Aorta (tissue), 5 donors: ENCODE measurements around the gene CTNNBL1. TPM values are rescaled to one million over a fixed set of nuclear protein-coding genes. Genes with fewer than 3 reads are reported as not detected.

Source experiments
- ATAC-seq: fragments of 200-7000 bp; cut with Tn5 transposase; one replicate; pipeline ENCODE4 v1.9.1; 2022; ENCODE audit warnings: moderate library complexity; ENCODE audit not compliant: low FRiP score
- DNase-seq, 2 donors: peaks; one replicate each; pipeline ENCODE4 v3.0.0-alpha.2; 2020
- H3K27ac ChIP-seq, 2 donors: one replicate each; pipeline ENCODE4 v1.5.1; 2013; ENCODE audit warnings: low read length in 2 of 2, mild to moderate bottlenecking in 2 of 2, moderate library complexity in 2 of 2, control low read depth in 1 of 2, inconsistent platforms in 1 of 2, low read depth in 1 of 2
- H3K27me3 ChIP-seq, 2 donors: one replicate each; pipeline ENCODE4 v1.6.1; 2013; ENCODE audit warnings: control low read depth in 1 of 2, low read length in 1 of 2, mild to moderate bottlenecking in 1 of 2, moderate library complexity in 1 of 2; ENCODE audit not compliant: insufficient read depth in 2 of 2, control insufficient read depth in 1 of 2
- H3K36me3 ChIP-seq, 2 donors: one replicate each; pipeline ENCODE4 v1.6.1; 2013; ENCODE audit warnings: control low read depth in 1 of 2, low read length in 1 of 2, mild to moderate bottlenecking in 1 of 2; ENCODE audit not compliant: insufficient read depth in 2 of 2, control insufficient read depth in 1 of 2
- H3K4me1 ChIP-seq, 2 donors: one replicate each; pipeline ENCODE4 v1.6.1; 2013; ENCODE audit warnings: low read length in 2 of 2, control low read depth in 1 of 2, mild to moderate bottlenecking in 1 of 2, moderate library complexity in 1 of 2; ENCODE audit not compliant: insufficient read depth in 2 of 2, control insufficient read depth in 1 of 2
- H3K4me3 ChIP-seq, 2 donors: one replicate each; pipeline ENCODE4 v1.5.1; 2013; ENCODE audit warnings: low read length in 2 of 2, control low read depth in 1 of 2, mild to moderate bottlenecking in 1 of 2
- H3K9me3 ChIP-seq: one replicate; pipeline ENCODE4 v1.6.1; 2013; ENCODE audit warnings: mild to moderate bottlenecking, low read length; ENCODE audit not compliant: control insufficient read depth
- WGBS, 2 donors: extraction: QIAGEN DNeasy Blood & Tissue Kit; methylation state at CpG; one replicate each; pipeline ENCODE4 v1.1.7; 2013; 5-methylcytosine and 5-hydroxymethylcytosine counted together
- intact Hi-C, 2 donors: fragments of 100-400 bp; cut with DNase I; formaldehyde crosslinking; loops; one replicate each; pipeline versions ENCODE4 v1.14.2 to v1.15.0; 2022
- polyA plus RNA-seq, 2 donors: library from polyadenylated mRNA; stranded (reverse); fragments of 200-250 nt; gene quantifications; one replicate each; pipeline ENCODE4 v1.2.3, GENCODE V29; 2013
- total RNA-seq, 2 donors: library from RNA; stranded (reverse); fragmentation: NEBNext Ultra II Directional; extraction: Animal tissue kit (Norgen Biotek cat#: 25700); gene quantifications; one replicate each; pipeline ENCODE4 v1.2.1, GENCODE V29; 2021
- donor health status: healthy with polysubstance abuse.
- donor health status: Bipolar disorder and iron deficiency.
- donor health status: DM: no; HTN: no; CAD: no.
- donor health status: DM: no; HTN: no; CAD: no.
- donor health status: DM: yes; HTN: yes; CAD: no.

The CTNNBL1 gene
- total and polyA plus RNA-seq, 4 donors = 42.9 to 71.2 (median 54.4) TPM

DNA sequence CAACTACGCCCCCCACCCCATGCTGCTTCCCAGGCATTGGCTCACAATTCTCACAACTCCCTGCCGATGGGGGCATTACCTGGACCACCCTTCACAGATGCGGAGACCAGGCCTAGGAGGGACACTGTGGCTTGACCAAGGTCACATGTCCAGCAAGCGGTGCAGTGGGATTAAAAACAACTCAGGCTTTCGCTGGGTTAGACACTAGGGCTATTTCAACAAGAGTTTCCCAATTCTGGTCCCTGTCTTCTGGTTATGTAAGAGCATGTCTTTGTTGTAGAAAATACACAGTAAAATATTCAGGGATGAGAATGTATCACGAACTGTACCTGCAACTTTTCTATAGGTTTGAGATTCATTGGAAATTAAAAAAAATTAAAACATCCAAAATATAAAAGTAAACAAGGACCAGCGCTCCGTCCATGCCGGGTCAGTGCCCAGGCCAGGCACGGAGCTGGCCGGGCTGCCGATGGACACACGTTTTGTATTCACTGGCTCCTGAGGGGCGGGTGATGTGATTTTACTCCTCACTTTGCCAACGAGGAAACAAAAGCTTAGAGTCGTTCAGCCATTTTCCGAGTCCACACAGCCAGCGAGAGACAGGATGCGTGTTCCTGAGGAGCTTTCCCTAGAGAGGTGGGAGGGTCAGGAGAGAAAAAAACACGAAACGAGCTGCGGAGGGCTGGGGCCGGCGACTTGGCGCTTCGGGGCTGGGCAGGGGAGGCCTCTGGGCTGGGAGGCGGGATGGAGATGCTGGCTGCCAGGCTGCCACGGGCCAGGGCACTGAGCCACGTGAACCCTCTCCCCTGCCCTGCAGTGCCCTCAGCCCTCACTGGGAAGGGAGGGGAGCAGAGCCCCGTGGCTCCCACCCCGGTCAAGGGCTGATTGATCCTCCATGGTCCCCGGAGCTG lies 192.0 kb downstream of the CTNNBL1 start:
- Histone ChIP-seq H3K9me3 (no peaks in the 10 kb centered on the region), H3K27me3 (no peaks in the 10 kb centered on the region), H3K27ac (no peak overlapping the region), H3K4me1 (no peaks in the 10 kb centered on the region), H3K4me3 (no peak overlapping the region), H3K36me3 (no peaks in the 10 kb centered on the region)
- intact Hi-C loops = no loop called here
- no peak for ATAC-seq
- no peak for DNase-seq
- WGBS, 2 donors = 27 to 34% methylated on average over 31 to 32 of the region's 32 CpGs

DNA sequence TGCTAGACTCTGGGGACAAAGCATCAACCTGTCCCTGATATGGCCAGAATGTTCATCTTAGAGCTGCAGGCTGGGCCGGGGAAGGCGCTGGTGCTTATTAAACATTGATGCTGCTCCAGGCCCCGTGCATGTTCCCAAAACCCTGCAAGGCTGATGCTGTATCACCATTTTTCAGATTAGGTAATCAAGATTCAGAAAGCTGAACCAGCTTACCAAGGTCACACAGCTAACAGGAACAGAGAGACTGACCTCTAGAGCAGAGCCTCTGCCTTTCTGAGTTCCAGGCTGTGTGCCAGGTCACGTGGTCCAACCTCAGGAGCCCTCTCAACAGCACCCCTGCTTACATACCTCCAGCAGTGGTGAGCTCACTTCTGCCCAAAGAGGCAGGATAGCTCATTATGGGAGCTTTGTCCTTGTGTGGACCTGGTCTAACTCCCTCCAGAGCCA lies 193.0 kb downstream of the CTNNBL1 start:
- intact Hi-C loops = no loop called here
- no peaks in the 10 kb centered on the region for H3K9me3 ChIP-seq
- WGBS, 2 donors = 76 to 78% methylated on average over 4 of the region's 4 CpGs
- no peaks in the 10 kb centered on the region for H3K4me1 ChIP-seq
- H3K36me3 ChIP-seq = no peaks in the 10 kb centered on the region
- H3K27me3 ChIP-seq = no peaks in the 10 kb centered on the region
- DNase-seq (no peak), ATAC-seq (no peak)
- H3K4me3 ChIP-seq = no peak overlapping the region
- no peak overlapping the region for H3K27ac ChIP-seq

DNA sequence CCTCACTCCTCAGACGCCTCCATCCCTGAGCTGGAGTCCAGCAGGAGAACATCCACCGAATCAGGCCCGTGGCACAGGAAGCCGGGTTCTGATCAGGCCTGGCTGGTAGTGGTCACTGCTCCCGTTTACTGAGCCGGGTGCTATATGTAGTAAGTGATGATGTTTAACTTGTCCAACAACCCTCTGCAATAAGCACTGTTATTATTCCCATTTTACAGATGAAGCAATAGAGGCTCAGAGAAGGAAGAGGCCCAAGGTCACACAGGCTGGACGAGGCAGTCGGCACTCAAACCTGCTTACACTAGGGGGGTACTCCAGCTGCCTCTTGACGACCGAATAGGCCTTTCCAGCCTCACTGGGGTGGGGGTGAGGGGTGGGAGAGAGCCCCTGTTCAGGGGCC lies 194.8 kb downstream of the CTNNBL1 start:
- no peaks in the 10 kb centered on the region for H3K27me3 ChIP-seq
- H3K27ac ChIP-seq = no peak overlapping the region
- intact Hi-C loops = no loop called here
- no peaks in the 10 kb centered on the region for H3K36me3 ChIP-seq
- no peak overlapping the region for H3K4me3 ChIP-seq
- 91 to 93% methylated on average over 10 of the region's 10 CpGs for WGBS, 2 donors
- no peaks in the 10 kb centered on the region for H3K9me3 ChIP-seq
- DNase-seq (no peak), ATAC-seq (no peak)
- no peaks in the 10 kb centered on the region for H3K4me1 ChIP-seq

DNA sequence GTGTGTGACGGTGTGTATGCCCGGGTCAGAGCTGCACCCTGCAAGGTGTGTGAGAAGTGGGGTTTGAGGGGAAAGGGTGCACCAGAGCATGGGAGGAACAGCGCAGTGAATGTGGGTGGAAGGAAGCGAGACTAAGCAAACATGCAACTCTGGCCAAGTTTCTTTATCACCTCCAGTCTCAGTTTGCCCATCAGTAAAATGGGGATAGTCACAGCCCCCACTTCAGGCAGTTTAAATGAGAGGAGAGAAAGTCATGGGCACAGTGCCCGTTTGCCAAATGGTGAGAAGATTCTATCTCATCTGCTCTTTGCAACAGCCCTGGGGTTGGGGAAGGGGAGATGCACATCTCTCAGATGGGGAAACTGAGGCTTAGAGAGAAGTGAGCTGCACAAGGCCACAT lies 196.3 kb downstream of the CTNNBL1 start:
- H3K36me3 ChIP-seq = no peaks in the 10 kb centered on the region
- H3K9me3 ChIP-seq = no peaks in the 10 kb centered on the region
- intact Hi-C loops = no loop called here
- H3K27me3 ChIP-seq = no peaks in the 10 kb centered on the region
- H3K27ac ChIP-seq = no peak overlapping the region
- ATAC-seq = no peak
- H3K4me3 ChIP-seq = no peak overlapping the region
- DNase-seq = no peak
- 83 to 92% methylated on average over 5 of the region's 5 CpGs for WGBS, 2 donors
- no peaks in the 10 kb centered on the region for H3K4me1 ChIP-seq

DNA sequence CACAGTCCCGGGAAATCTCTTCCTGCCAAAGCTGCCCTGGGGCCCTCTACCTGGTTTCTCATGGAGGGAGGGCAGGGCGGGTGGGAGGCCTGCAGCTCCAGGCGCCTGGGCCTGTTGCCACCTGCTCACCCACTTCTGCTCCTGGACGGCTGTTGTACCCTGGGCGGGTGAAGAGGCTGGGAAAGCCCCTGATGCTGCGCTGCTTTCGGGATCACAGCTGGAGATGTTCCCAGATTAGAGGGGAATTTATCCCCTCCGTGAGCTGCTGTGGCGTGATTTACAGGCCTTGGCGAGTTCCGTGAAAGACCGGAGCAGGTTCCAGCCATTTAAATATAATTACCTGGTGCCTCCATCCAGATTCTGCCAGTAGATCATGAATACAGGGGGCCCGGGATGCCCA lies 196.8 kb downstream of the CTNNBL1 start:
- no peaks in the 10 kb centered on the region for H3K27me3 ChIP-seq
- no peaks in the 10 kb centered on the region for H3K4me1 ChIP-seq
- no peak overlapping the region for H3K27ac ChIP-seq
- WGBS, 2 donors = 85 to 89% methylated on average over 13 of the region's 13 CpGs
- H3K36me3 ChIP-seq = no peaks in the 10 kb centered on the region
- no peak for ATAC-seq
- no peaks in the 10 kb centered on the region for H3K9me3 ChIP-seq
- intact Hi-C loops = no loop called here
- no peak overlapping the region for H3K4me3 ChIP-seq
- DNase-seq = no peak

DNA sequence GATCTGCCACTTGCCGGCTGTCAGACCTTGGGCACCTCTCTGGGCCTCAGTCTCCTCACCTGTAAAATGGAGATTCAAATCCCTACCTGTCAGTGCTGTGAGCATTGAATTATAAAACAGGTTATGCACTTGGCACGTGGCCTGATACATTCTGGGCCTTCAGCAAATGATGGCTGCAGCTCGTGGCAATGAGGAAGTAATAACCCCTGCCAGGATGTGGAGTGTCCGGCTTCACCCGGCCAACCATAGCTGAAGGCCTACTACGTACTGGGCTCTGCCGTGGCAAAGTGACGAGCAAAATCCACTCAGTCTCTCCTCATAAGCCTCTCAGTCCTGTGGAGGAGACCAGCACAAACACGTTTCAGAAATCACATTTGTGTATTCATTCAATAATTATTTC lies 198.2 kb downstream of the CTNNBL1 start:
- intact Hi-C loops = no loop called here
- Histone ChIP-seq H3K9me3 (no peaks in the 10 kb centered on the region), H3K27me3 (no peaks in the 10 kb centered on the region), H3K4me1 (no peaks in the 10 kb centered on the region), H3K36me3 (no peaks in the 10 kb centered on the region), H3K4me3 (no peak overlapping the region), H3K27ac (no peak overlapping the region)
- 73 to 74% methylated on average over 9 of the region's 9 CpGs for WGBS, 2 donors
- ATAC-seq (no peak), DNase-seq (no peak)

DNA sequence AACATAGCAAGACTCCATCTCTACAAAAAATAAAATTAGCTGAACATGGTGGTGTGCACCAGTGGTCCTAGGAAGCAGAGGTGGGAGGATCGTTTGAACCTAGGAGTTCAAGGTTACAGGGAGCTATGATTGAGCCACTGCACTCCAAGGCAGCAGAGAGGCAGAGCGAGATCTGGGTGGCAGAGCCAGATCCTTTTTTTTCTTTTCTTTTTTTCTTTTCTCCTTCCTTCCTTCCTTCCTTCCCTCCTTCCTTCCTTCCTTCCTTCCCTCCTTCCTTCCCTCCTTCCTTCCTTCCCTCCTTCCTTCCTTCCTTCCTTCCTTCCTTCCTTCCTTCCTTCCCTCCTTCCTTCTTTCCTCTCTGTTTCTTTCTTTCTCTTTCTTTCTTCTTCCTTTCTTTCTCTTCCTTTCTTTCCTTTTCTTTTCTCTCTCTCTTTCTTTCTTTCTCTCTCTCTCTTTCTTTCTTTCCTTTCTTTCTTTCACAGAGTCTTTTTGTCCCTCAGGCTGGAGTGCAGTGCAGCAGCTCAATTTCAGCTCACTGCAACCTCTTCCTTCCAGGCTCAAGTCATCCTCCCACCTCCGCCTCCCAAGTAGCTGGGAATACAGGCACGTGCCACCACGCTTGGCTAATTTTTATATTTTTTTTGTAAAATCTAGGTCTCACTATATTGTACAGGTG lies 199.9 kb downstream of the CTNNBL1 start:
- Histone ChIP-seq H3K4me1 (no peaks in the 10 kb centered on the region), H3K4me3 (no peak overlapping the region), H3K27ac (no peak overlapping the region), H3K27me3 (no peaks in the 10 kb centered on the region), H3K36me3 (no peaks in the 10 kb centered on the region), H3K9me3 (no peaks in the 10 kb centered on the region)
- DNase-seq (no peak), ATAC-seq (no peak)
- 85 to 90% methylated on average over 4 to 5 of the region's 5 CpGs for WGBS, 2 donors
- intact Hi-C loops = no loop called here

DNA sequence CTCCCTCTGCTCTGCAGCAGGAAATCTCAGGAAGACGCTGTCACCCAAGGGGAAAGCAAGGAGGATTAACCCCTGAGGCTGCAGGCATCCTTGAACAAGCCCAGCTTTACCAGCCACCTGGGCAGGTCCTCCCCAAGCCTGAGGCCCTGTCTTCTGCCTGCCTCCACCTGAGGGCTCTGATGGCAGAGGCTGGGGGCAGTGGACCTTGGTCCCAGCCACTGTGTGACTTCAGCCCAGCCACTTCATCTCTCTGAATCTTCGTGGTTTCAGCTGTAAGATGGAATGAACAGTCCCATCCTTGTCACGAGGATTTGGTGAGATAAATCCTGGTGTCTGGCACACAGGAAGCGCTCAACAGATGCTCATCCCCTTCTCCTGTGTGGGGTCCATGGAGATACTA lies 200.6 kb downstream of the CTNNBL1 start:
- no peak overlapping the region for H3K27ac ChIP-seq
- ATAC-seq (no peak), DNase-seq (no peak)
- WGBS, 2 donors = 79 to 83% methylated on average over 4 of the region's 4 CpGs
- no peak overlapping the region for H3K4me3 ChIP-seq
- intact Hi-C loops = no loop called here
- no peaks in the 10 kb centered on the region for H3K27me3 ChIP-seq
- H3K9me3 ChIP-seq = no peaks in the 10 kb centered on the region
- H3K36me3 ChIP-seq = no peaks in the 10 kb centered on the region
- no peaks in the 10 kb centered on the region for H3K4me1 ChIP-seq

DNA sequence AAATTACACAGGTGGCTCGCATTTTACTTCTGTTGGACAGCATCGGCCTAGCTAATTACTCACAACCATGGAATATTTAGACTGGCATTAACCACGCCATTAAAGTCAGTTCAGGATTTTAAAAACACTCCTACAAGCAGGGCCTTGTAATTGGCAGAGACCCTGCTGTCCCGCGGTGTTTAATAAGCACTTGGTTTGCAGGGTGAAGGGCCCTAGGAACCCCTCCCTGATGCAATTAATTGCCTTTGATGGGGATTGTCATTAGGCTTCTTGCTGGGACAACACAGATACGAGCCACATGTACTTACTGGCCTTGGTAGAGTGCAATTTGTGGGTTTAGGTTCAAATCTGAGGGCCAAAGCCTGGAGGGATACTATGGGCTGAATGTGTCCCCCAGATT lies 201.3 kb downstream of the CTNNBL1 start:
- Histone ChIP-seq H3K9me3 (no peaks in the 10 kb centered on the region), H3K36me3 (no peaks in the 10 kb centered on the region), H3K27ac (no peak overlapping the region), H3K4me3 (no peak overlapping the region), H3K4me1 (no peaks in the 10 kb centered on the region), H3K27me3 (no peaks in the 10 kb centered on the region)
- no peak for ATAC-seq
- DNase-seq = no peak
- intact Hi-C loops = no loop called here
- WGBS, 2 donors = 85 to 89% methylated on average over 6 of the region's 6 CpGs
